Retinal pigment epithelial cell (primary cell): ENCODE data around the gene PRR9.
"Not testable (repeated sequence)": the region's sequence is repeated elsewhere in the genome, so short reads cannot be mapped to it uniquely, and the experiment has no call there.

ENCODE experiments used
- DNase-seq: peaks from one replicate; pipeline ENCODE4 v3.0.0-alpha.2; 2010; ENCODE audit warnings: low read depth
- H3K4me3 ChIP-seq: 2 replicates; pipeline ENCODE4 v1.5.1; 2011; ENCODE audit warnings: mild to moderate bottlenecking, low read length, control low read depth, moderate library complexity
- CTCF ChIP-seq: conservative IDR thresholded peaks from 2 replicates; pipeline ENCODE4 v1.5.1; 2011; ENCODE audit warnings: low read depth, low read length, control low read depth, inconsistent platforms

PRR9 gene

GRCh38 chr1:153229076-153229829, 11.9 kb downstream of the PRR9 start:
- not testable (repeated sequence) for H3K4me3 ChIP-seq, DNase-seq
- TF ChIP-seq CTCF: peak; percentile 57

GRCh38 chr1:153231363-153231762, 14.0 kb downstream of the PRR9 start:
- TF ChIP-seq CTCF: no peak
- no peak overlapping the region for H3K4me3 ChIP-seq
- DNase-seq: no peak

- DNase-seq: no peak
- no peak for TF ChIP-seq CTCF
- no peak overlapping the region for H3K4me3 ChIP-seq
Observed at GRCh38 chr1:153231785-153232184, 14.4 kb downstream of the PRR9 start.

GRCh38 chr1:153232553-153232952, 15.2 kb downstream of the PRR9 start:
- DNase-seq: no peak
- TF ChIP-seq CTCF: no peak
- H3K4me3 ChIP-seq: no peak overlapping the region

GRCh38 chr1:153233448-153233847, 16.1 kb downstream of the PRR9 start:
- H3K4me3 ChIP-seq: no peak overlapping the region
- DNase-seq: no peak
- no peak for TF ChIP-seq CTCF

GRCh38 chr1:153238527-153238926, 21.1 kb downstream of the PRR9 start:
- no peak for DNase-seq
- H3K4me3 ChIP-seq: no peak overlapping the region
- no peak for TF ChIP-seq CTCF

GRCh38 chr1:153242160-153242559, 24.8 kb downstream of the PRR9 start:
- TF ChIP-seq CTCF: no peak
- DNase-seq: no peak
- no peak overlapping the region for H3K4me3 ChIP-seq
